Stomach smooth muscle (tissue), 2 donors: Measurements from ENCODE around the gene DCC.

Experiments used
- H3K27ac ChIP-seq: one replicate; pipeline ENCODE4 v1.7.0; 2013; ENCODE audit warnings: mild to moderate bottlenecking, low read length, inconsistent platforms
- H3K27me3 ChIP-seq, 2 donors: one replicate each; pipeline ENCODE4 v1.7.0; 2013; ENCODE audit warnings: low read length in 2 of 2; ENCODE audit not compliant: insufficient read depth in 2 of 2, control insufficient read depth in 1 of 2
- H3K36me3 ChIP-seq, 2 donors: one replicate each; pipeline ENCODE4 v1.7.0; 2013; ENCODE audit warnings: low read length in 2 of 2; ENCODE audit not compliant: control insufficient read depth in 2 of 2, insufficient read depth in 2 of 2
- H3K4me1 ChIP-seq: one replicate; pipeline ENCODE4 v1.7.0; 2013; ENCODE audit warnings: low read length; ENCODE audit not compliant: control insufficient read depth, insufficient read depth
- H3K4me3 ChIP-seq, 2 donors: one replicate each; pipeline ENCODE4 v1.7.0; 2013; ENCODE audit warnings: low read length in 2 of 2
- H3K9ac ChIP-seq, 2 donors: one replicate each; pipeline ENCODE4 v1.7.0; 2013; ENCODE audit warnings: low read length in 2 of 2, mild to moderate bottlenecking in 1 of 2
- H3K9me3 ChIP-seq, 2 donors: one replicate each; pipeline ENCODE4 v1.7.0; 2013; ENCODE audit warnings: low read length in 2 of 2; ENCODE audit not compliant: control insufficient read depth in 2 of 2
- donor health status: healthy.
- donor health status: Pancreatic carcinoma.

DCC gene

GRCh38 chr18:52995875-52996274 lies 655.9 kb downstream of the DCC start:
- H3K9me3 ChIP-seq, result no peaks in the 10 kb centered on the region

DNA sequence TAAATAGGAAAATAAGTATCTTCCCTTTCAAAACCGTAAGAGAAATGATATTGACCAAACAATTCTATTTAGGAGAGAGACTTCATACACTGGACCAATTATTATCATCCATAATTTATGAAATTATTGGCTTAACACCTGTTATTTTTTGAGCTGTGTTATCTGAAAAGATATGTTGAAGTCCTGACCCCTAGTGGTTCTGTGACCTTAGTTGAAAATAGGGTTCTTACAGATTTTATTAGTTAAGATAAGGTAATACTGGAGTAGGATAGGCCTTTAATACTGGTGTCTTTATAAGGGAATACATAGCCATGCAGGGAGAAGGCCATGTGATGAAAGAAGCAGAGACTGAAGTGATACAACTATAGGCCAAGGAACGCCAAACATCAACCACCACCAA lies 659.6 kb downstream of the DCC start:
- no peaks in the 10 kb centered on the region for H3K9me3 ChIP-seq
- H3K36me3 ChIP-seq, result no peaks in the 10 kb centered on the region
- no peak overlapping the region for H3K27ac ChIP-seq
- H3K4me3 ChIP-seq, result no peak overlapping the region
- no peak overlapping the region for H3K9ac ChIP-seq
- H3K4me1 ChIP-seq, result no peaks in the 10 kb centered on the region
- no peaks in the 10 kb centered on the region for H3K27me3 ChIP-seq

More at GRCh38 chr18:52995875-52996274, 655.9 kb downstream of the DCC start:
- H3K27me3 ChIP-seq, result no peaks in the 10 kb centered on the region
- H3K4me1 ChIP-seq, result no peaks in the 10 kb centered on the region
- no peak overlapping the region for H3K27ac ChIP-seq
- no peaks in the 10 kb centered on the region for H3K36me3 ChIP-seq
- no peak overlapping the region for H3K9ac ChIP-seq
- no peak overlapping the region for H3K4me3 ChIP-seq

DNA sequence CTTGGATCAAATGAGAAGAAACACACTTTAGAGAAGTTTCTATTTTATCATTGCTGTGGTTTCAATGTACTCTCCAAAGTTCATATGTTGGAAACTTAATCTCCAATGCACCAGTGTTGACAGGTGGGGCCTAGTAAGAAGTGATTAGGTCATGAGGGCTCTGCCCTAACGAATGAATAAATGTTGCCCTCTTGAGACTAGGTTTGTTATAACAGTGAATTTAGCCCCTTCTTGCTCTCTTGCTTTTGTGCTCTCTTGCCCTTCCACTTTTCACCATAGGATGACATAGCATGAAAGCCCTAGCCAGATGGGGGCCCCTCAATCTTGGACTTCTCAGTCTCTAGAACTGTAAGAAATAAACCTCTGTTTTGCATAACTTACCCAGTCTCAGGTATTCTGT lies 664.8 kb downstream of the DCC start:
- H3K9ac ChIP-seq, result no peak overlapping the region
- H3K4me1 ChIP-seq, result no peaks in the 10 kb centered on the region
- H3K27ac ChIP-seq, result no peak overlapping the region
- no peaks in the 10 kb centered on the region for H3K36me3 ChIP-seq
- no peaks in the 10 kb centered on the region for H3K9me3 ChIP-seq
- H3K27me3 ChIP-seq, result no peaks in the 10 kb centered on the region
- H3K4me3 ChIP-seq, result no peak overlapping the region

GRCh38 chr18:53018791-53019190 lies 678.8 kb downstream of the DCC start:
- H3K27ac ChIP-seq, result no peak overlapping the region
- H3K9ac ChIP-seq, result no peak overlapping the region
- H3K27me3 ChIP-seq, result no peaks in the 10 kb centered on the region
- H3K9me3 ChIP-seq, result no peaks in the 10 kb centered on the region
- H3K4me1 ChIP-seq, result no peaks in the 10 kb centered on the region
- no peak overlapping the region for H3K4me3 ChIP-seq
- no peaks in the 10 kb centered on the region for H3K36me3 ChIP-seq

GRCh38 chr18:53025247-53025646 lies 685.2 kb downstream of the DCC start:
- no peaks in the 10 kb centered on the region for H3K27me3 ChIP-seq
- H3K4me1 ChIP-seq, result no peaks in the 10 kb centered on the region
- no peak overlapping the region for H3K9ac ChIP-seq
- H3K27ac ChIP-seq, result no peak overlapping the region
- H3K9me3 ChIP-seq, result no peaks in the 10 kb centered on the region
- H3K4me3 ChIP-seq, result no peak overlapping the region
- no peaks in the 10 kb centered on the region for H3K36me3 ChIP-seq

GRCh38 chr18:53028565-53028964 lies 688.6 kb downstream of the DCC start:
- H3K4me1 ChIP-seq, result no peaks in the 10 kb centered on the region
- no peaks in the 10 kb centered on the region for H3K9me3 ChIP-seq
- H3K27ac ChIP-seq, result no peak overlapping the region
- H3K9ac ChIP-seq, result no peak overlapping the region
- no peak overlapping the region for H3K4me3 ChIP-seq
- no peaks in the 10 kb centered on the region for H3K27me3 ChIP-seq
- H3K36me3 ChIP-seq, result no peaks in the 10 kb centered on the region

GRCh38 chr18:53033128-53033527 lies 693.1 kb downstream of the DCC start:
- Histone ChIP-seq H3K4me1 (no peaks in the 10 kb centered on the region), H3K36me3 (no peaks in the 10 kb centered on the region), H3K27ac (no peak overlapping the region), H3K4me3 (no peak overlapping the region), H3K9ac (no peak overlapping the region), H3K27me3 (no peaks in the 10 kb centered on the region), H3K9me3 (no peaks in the 10 kb centered on the region)

DNA sequence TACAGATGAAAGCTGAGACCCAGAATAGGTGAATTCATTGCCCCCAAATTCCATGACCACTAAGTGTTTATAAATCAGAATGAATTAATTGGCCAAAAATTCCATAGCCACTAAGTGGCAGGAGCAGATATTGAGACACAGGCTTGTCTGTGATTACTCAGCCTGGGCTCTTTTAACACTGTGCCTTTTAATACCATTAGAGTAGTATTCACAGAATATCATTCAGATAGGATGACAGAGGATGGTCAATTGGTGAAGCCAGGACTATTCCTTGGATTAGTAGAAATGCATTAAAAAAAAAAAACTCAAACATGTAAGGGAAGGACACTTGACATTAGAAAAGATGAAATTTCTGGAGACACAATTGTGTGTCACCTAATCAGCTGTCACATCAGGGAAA lies 698.6 kb downstream of the DCC start:
- H3K4me1 ChIP-seq, result no peaks in the 10 kb centered on the region
- H3K9ac ChIP-seq, result no peak overlapping the region
- no peak overlapping the region for H3K27ac ChIP-seq
- H3K36me3 ChIP-seq, result no peaks in the 10 kb centered on the region
- H3K4me3 ChIP-seq, result no peak overlapping the region
- H3K9me3 ChIP-seq, result no peaks in the 10 kb centered on the region
- no peaks in the 10 kb centered on the region for H3K27me3 ChIP-seq

GRCh38 chr18:53040286-53040685 lies 700.3 kb downstream of the DCC start:
- no peaks in the 10 kb centered on the region for H3K9me3 ChIP-seq
- H3K27me3 ChIP-seq, result no peaks in the 10 kb centered on the region
- H3K4me1 ChIP-seq, result no peaks in the 10 kb centered on the region

DNA sequence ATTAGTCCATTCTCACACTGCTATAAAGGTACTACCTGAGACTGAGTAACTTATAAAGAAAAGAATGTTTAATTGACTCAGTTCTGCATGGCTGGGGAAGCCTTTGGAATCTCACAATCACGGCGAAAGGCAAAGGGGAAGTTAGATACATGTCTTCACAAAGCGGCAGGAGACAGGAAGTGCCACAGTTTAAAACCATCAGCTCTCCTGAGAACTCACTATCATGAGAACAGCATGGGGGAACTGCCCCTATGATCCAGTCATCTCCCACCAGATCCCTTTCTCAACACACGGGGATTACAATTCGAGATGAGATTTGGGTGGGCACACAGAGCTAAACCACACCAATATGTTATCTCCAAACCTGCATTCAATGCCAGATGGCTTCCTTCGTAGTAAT lies 716.1 kb downstream of the DCC start:
- Histone ChIP-seq H3K27me3 (no peaks in the 10 kb centered on the region), H3K4me3 (no peak overlapping the region), H3K9me3 (no peaks in the 10 kb centered on the region), H3K27ac (no peak overlapping the region), H3K36me3 (no peaks in the 10 kb centered on the region), H3K9ac (no peak overlapping the region), H3K4me1 (no peaks in the 10 kb centered on the region)

More at GRCh38 chr18:53040286-53040685, 700.3 kb downstream of the DCC start:
- H3K9ac ChIP-seq, result no peak overlapping the region
- H3K36me3 ChIP-seq, result no peaks in the 10 kb centered on the region
- no peak overlapping the region for H3K27ac ChIP-seq
- H3K4me3 ChIP-seq, result no peak overlapping the region

DNA sequence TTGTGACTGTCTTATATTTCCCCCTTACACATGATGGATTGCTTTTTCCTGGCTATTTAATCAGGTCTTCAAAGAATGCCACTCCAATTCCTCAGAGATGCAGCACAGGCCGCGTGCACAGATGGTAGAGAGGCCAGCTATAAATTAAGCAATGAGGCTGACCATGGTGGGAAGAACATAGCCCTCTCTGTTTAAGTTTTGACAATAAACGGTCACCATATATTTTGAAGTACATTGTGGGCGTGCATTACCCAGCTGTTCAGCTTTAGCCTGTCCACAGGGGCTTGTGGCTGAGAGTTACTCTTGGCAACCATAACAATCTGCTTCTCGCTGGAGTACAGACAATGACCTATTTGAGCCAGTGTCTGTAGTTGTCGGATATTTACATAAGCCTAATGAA lies 730.8 kb downstream of the DCC start:
- Histone ChIP-seq H3K36me3 (no peaks in the 10 kb centered on the region), H3K27me3 (no peaks in the 10 kb centered on the region), H3K9ac (no peak overlapping the region), H3K9me3 (no peaks in the 10 kb centered on the region), H3K4me1 (no peaks in the 10 kb centered on the region), H3K27ac (no peak overlapping the region), H3K4me3 (no peak overlapping the region)
